ENCODE data around the gene MRPS22. TPM values are rescaled to one million over a fixed set of nuclear protein-coding genes. Genes with fewer than 3 reads are reported as not detected.

The MRPS22 gene
- total and polyA plus RNA-seq, 2 of the 8 experiments (the other 6 are each of a cell fraction or from before 2014, with no cell fraction given): 28.3 to 45.8 TPM

DNA sequence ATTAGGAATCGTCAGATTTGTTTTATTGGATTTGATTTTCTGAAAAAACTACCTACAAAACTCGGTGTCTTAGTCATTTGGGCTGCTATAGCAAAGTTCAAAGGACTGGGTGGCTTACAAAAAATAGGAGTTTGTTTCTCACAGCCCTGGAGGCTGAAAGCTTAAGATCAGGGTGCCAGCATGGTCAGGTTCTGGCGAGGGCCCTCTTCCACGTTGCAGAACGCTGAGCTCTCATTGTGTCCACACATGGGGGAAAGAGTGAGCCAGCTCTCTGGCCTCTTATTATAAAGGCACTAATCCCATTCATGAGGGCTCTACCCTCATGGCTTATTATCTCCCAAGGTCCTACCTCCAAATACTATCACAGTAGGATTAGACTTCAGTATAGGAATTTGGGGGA lies 40.6 kb upstream of the MRPS22 start:
- H3K4me2 ChIP-seq (ENCODE audit: insufficient read depth in 1 of 2, low read depth in 2 of 2, low read length in 2 of 2): no peak overlapping the region
- H2AFZ ChIP-seq (ENCODE audit: low read length): no peak overlapping the region
- H3K56ac ChIP-seq (replicated peaks; ENCODE audit: insufficient read length, low read depth, low read length): no peak overlapping the region
- H4K20me1 ChIP-seq (replicated peaks in 1 of 2; ENCODE audit: control insufficient read depth in 1 of 2, insufficient read depth in 2 of 2, low read length in 2 of 2): no peaks in the 10 kb centered on the region
- H3K4ac ChIP-seq (replicated peaks; ENCODE audit: insufficient read length, low read depth, low read length): no peak overlapping the region
- WGBS, 2 experiments (ENCODE audit: extremely low coverage in 1 of 2, insufficient coverage in 1 of 2, insufficient read length in 1 of 2, insufficient replicate concordance in 2 of 2, low coverage in 1 of 2, low lambda C conversion rate in 2 of 2, missing lambda C conversion rate in 1 of 2): 93% methylated on average over 5 of the region's 5 CpGs; no CpG with 5 or more reads in 1 of the 2 experiments
- no peak for DNase-seq (ENCODE audit: low read depth in 1 of 2, low spot score in 2 of 2)
- no peak overlapping the region for H2BK120ac ChIP-seq (replicated peaks; ENCODE audit: low read depth, low read length)
- H2BK5ac ChIP-seq (ENCODE audit: low read depth, low read length): no peak overlapping the region
- no peak overlapping the region for H3K4me3 ChIP-seq (ENCODE audit: extremely low read depth in 1 of 4, insufficient read depth in 2 of 4, low read depth in 3 of 4, low read length in 4 of 4)
- no peaks in the 10 kb centered on the region for H3K79me2 ChIP-seq (ENCODE audit: control insufficient read depth in 1 of 2, insufficient read depth in 2 of 2, low read length in 2 of 2)
- H3K18ac ChIP-seq (ENCODE audit: extremely low read depth, low read length): no peak overlapping the region
- H4K8ac ChIP-seq (ENCODE audit: extremely low read depth, insufficient read depth, low read length): no peak overlapping the region
- no peak overlapping the region for H2BK12ac ChIP-seq (ENCODE audit: low read depth, low read length)
- H3K23me2 ChIP-seq (ENCODE audit: low read depth, low read length): no peaks in the 10 kb centered on the region
- no peak overlapping the region for H3K23ac ChIP-seq (ENCODE audit: insufficient read length)
- CTCF ChIA-PET (ENCODE audit: partially characterized antibody): interaction anchor here (0.8 to 12.6 kb wide), 4 partner anchors 13 to 1953 kb away, joined by 3 to 103 read pairs (median 4); no protein-coding TSS in a partner anchor
- H2BK20ac ChIP-seq (ENCODE audit: low read length): no peak overlapping the region
- no peak overlapping the region for H3K14ac ChIP-seq (ENCODE audit: insufficient read length)
- FAIRE-seq: no peak
- no peak overlapping the region for H2AK5ac ChIP-seq (ENCODE audit: low read depth, low read length)
- H3K4me1 ChIP-seq (replicated peaks in 1 of 4; ENCODE audit: control insufficient read depth in 3 of 4, insufficient read depth in 4 of 4, low read length in 3 of 4): no peaks in the 10 kb centered on the region; a peak in 3 of 7 replicates
- H3K27ac ChIP-seq (ENCODE audit: low read depth, low read length): no peak overlapping the region
- H4K91ac ChIP-seq (replicated peaks; ENCODE audit: insufficient read length, low read length): no peak overlapping the region
- no peak overlapping the region for H2BK15ac ChIP-seq (ENCODE audit: low read length)
- H3K79me1 ChIP-seq (ENCODE audit: low read depth, low read length): no peaks in the 10 kb centered on the region
- no peak overlapping the region for H4K5ac ChIP-seq (ENCODE audit: insufficient read length, low read depth, low read length)
- no peaks in the 10 kb centered on the region for H3K36me3 ChIP-seq (ENCODE audit: control insufficient read depth in 2 of 4, insufficient read depth in 4 of 4, low read length in 3 of 4)
- H3K9me3 ChIP-seq (ENCODE audit: insufficient read depth in 2 of 2, low read depth in 1 of 2, low read length in 1 of 2): no peaks in the 10 kb centered on the region
- H3K27me3 ChIP-seq (replicated peaks in 1 of 4; ENCODE audit: control insufficient read depth in 3 of 4, extremely low read depth in 1 of 4, insufficient read depth in 3 of 4, low read length in 3 of 4): no peaks in the 10 kb centered on the region
- POLR2A ChIA-PET (ENCODE audit: partially characterized antibody): no interaction called here
- H3K9ac ChIP-seq (replicated peaks in 1 of 4; ENCODE audit: extremely low read depth in 1 of 4, low read depth in 3 of 4, low read length in 3 of 4): no peak overlapping the region
- no peak for TF ChIP-seq JUND (IDR thresholded peaks at IDR 0.05; ENCODE audit: low read length)
- no peak for TF ChIP-seq YY1 (IDR thresholded peaks at IDR 0.05; ENCODE audit: low read depth, low read length)
- TF ChIP-seq RAD21 (IDR thresholded peaks at IDR 0.05 in 1 of 2, conservative IDR thresholded peaks at IDR 0.05 in 1 of 2; ENCODE audit: low read depth in 2 of 2, low read length in 2 of 2): no peak
- TF ChIP-seq TCF12 (IDR thresholded peaks at IDR 0.05; ENCODE audit: low read depth, low read length): no peak
- no peak for TF ChIP-seq SP2 (IDR thresholded peaks at IDR 0.05; ENCODE audit: low read length)
- TF ChIP-seq EGR1 (IDR thresholded peaks at IDR 0.05; ENCODE audit: borderline replicate concordance, low read depth, low read length): no peak
- no peak for TF ChIP-seq KDM5A (IDR thresholded peaks at IDR 0.05; ENCODE audit: low read length)
- no peak for TF ChIP-seq CHD2 (IDR thresholded peaks at IDR 0.05; ENCODE audit: low read length)
- no peak for TF ChIP-seq EP300 (IDR thresholded peaks at IDR 0.05; ENCODE audit: borderline replicate concordance in 1 of 2, low read depth in 2 of 2, low read length in 2 of 2)
- no peak for TF ChIP-seq GTF2F1 (IDR thresholded peaks at IDR 0.05; ENCODE audit: borderline replicate concordance, low read depth, low read length)
- no peak for TF ChIP-seq RBBP5 (IDR thresholded peaks at IDR 0.05; ENCODE audit: borderline replicate concordance, low read depth, low read length)
- no peak for TF ChIP-seq FOSL1 (IDR thresholded peaks at IDR 0.05; ENCODE audit: insufficient read depth, low read depth, low read length)
- no peak for TF ChIP-seq PHF8 (conservative IDR thresholded peaks at IDR 0.05; ENCODE audit: low read depth, low read length)
- no peak for TF ChIP-seq RFX5 (IDR thresholded peaks at IDR 0.05; ENCODE audit: borderline replicate concordance, low read depth, low read length)
- TF ChIP-seq SUZ12 (IDR thresholded peaks at IDR 0.05; ENCODE audit: low read length): no peak

All from H1 (cell line).